Ascending aorta (tissue), 2 donors: ENCODE results near the gene SLC2A4RG. TPM values are rescaled to one million over a fixed set of nuclear protein-coding genes. Genes with fewer than 3 reads are reported as not detected.

Experiments
- DNase-seq, 2 donors: peaks; one replicate each; pipeline ENCODE4 v3.0.0-alpha.2; 2019; ENCODE audit warnings: low spot score in 2 of 2
- H3K27ac ChIP-seq, 2 donors: fragments of 200-600 bp; sonication (generic); one replicate each; pipeline ENCODE4 v1.5.1; 2016 to 2017; ENCODE audit warnings: mild to moderate bottlenecking in 1 of 2
- H3K27me3 ChIP-seq: fragments of 200-600 bp; sonication (generic); one replicate; pipeline ENCODE4 v1.5.1; 2017
- H3K36me3 ChIP-seq, 2 donors: fragments of 200-600 bp; sonication (generic); one replicate each; pipeline ENCODE4 v1.5.1; 2016
- H3K4me1 ChIP-seq, 2 donors: fragments of 200-600 bp; sonication (generic); one replicate each; pipeline ENCODE4 v1.5.1; 2016 to 2017; ENCODE audit warnings: mild to moderate bottlenecking in 1 of 2
- H3K4me3 ChIP-seq, 2 donors: fragments of 200-600 bp; sonication (generic); one replicate each; pipeline ENCODE4 v1.5.1; 2016 to 2017; ENCODE audit warnings: mild to moderate bottlenecking in 1 of 2
- H3K9me3 ChIP-seq, 2 donors: fragments of 200-600 bp; sonication (generic); one replicate each; pipeline ENCODE4 v1.5.1; 2016
- intact Hi-C: fragments of 100-400 bp; cut with DNase I; formaldehyde crosslinking; loops from one replicate; pipeline ENCODE4 v1.15.1; 2023
- total RNA-seq: library from RNA; depleted of rRNA; stranded (reverse); fragments of >200 nt; gene quantifications from one replicate; pipeline ENCODE4 v1.1.0, GENCODE V29; 2016
- TF ChIP-seq, protein P1 (sequence below), 3 experiments: fragments of 200-600 bp in 2 of 3; fragments of 450-650 bp in 1 of 3; sonication (generic) in 2 of 3; IDR thresholded peaks; one replicate each; pipeline ENCODE4 v1.5.1; 2016 to 2019; ENCODE audit warnings: antibody characterized with exemption in 3 of 3, mild to moderate bottlenecking in 1 of 3, moderate library complexity in 1 of 3

Gene SLC2A4RG, protein sequence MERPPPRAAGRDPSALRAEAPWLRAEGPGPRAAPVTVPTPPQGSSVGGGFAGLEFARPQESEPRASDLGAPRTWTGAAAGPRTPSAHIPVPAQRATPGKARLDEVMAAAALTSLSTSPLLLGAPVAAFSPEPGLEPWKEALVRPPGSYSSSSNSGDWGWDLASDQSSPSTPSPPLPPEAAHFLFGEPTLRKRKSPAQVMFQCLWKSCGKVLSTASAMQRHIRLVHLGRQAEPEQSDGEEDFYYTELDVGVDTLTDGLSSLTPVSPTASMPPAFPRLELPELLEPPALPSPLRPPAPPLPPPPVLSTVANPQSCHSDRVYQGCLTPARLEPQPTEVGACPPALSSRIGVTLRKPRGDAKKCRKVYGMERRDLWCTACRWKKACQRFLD
- total RNA-seq: 114 TPM

DNA sequence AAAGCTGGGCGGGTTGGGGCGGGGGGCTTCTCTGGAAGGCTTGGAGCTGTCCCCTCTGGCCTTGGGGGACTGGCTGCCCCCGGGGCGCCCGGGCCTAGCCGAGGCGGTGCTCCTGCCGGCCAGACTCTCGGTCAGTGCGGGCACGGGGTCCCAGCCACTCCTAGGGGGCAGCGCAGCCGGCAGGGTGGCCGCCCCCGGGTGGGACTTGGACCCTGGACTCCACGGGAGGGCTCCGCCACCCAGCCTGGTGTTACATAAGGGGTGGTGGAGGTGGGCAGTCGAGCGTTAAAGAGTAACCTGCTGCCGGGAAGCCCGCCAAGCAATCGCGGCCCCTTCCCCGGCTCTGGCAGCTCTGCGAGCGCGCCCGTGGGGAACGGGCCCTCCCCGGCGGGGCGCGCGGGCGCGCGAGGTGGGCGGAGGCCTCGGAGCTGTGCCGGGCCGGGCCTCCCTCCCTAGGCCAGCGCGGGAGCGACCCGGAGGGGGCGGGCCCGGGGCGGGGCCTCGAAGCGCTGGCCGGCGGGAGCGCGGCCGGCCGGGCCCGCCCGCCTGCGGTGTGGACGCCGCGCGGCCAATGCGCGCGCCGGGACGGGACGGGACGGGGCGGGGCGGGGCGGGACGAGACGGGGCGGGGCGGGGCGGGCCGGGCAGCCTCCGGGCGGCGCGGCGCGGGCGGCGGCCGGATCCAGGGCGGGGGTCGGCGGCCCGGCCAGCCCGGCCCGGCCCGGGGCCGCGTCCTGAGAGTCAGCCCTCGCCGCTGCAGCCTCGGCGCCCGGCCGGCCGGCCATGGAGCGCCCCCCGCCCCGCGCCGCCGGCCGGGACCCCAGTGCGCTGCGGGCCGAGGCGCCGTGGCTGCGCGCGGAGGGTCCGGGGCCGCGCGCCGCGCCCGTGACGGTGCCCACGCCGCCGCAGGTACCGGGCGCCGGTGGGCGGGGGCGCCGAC lies at the start of gene SLC2A4RG:
Gene SLC2A4RG, plus strand, starts transcription at position 647 of the 940 bp plus-strand sequence. Its CDS starts 137 bp downstream, at position 784.
- Histone ChIP-seq H3K4me1 (peaks cover 17 to 21% of the 10 kb centered on the region in 2 donors), H3K36me3 (peaks cover 34 to 46% of the 10 kb centered on the region in 2 donors)
- intact Hi-C loops: loop anchor here (1.0 to 5.0 kb wide), 7 partner anchors 31 to 219 kb away; partner anchors contain the start of genes GMEB2, PPDPF, RTEL1 and ZBTB46

DNA sequence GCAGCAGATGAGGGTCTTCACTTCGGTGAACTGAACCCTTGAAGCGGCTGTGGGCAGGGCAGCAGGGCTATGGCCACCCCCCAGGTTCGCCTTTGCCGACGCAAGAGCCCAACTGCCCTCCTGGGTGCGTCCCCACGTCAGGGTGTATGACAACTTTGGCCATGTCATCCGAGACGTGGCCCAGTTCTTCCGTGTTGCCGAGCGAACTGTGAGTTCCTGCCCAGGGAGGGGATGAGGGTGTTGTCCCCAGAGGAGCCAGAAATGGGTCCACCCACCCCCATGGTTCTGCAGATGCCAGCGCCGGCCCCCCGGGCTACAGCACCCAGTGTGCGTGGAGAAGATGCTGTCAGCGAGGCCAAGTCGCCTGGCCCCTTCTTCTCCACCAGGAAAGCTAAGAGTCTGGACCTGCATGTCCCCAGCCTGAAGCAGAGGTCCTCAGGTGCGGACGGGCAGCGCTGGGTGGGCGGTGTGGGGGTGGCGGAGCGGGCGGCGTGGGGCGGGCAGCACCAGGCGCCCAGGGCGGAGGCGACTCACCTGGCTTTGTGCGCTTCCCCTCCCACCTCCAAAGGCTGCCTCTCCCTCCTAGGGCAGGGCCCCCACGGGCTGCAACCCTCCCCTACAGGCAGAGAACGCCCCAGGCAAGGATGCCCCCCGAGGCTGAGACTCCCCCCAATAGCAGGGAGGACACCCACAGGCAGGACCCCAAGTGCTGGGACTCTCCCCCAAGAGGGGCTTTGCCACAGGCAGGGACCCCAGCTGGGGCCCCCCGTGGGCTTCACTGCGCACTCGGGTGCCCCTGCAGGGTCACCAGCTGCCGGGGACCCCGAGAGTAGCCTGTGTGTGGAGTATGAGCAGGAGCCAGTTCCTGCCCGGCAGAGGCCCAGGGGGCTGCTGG lies 49.3 kb upstream of the SLC2A4RG start:
- Histone ChIP-seq H3K4me1 (peaks cover 0 to 11% of the 10 kb centered on the region in 2 donors), H3K4me3 (no peak overlapping the region), H3K9me3 (no peaks in the 10 kb centered on the region), H3K27ac (peak overlapping the region in 1 of 2 donors; percentile 7), H3K36me3 (peaks cover 8 to 23% of the 10 kb centered on the region in 2 donors), H3K27me3 (no peaks in the 10 kb centered on the region)
- no peak for DNase-seq
- TF ChIP-seq, protein P1, sequence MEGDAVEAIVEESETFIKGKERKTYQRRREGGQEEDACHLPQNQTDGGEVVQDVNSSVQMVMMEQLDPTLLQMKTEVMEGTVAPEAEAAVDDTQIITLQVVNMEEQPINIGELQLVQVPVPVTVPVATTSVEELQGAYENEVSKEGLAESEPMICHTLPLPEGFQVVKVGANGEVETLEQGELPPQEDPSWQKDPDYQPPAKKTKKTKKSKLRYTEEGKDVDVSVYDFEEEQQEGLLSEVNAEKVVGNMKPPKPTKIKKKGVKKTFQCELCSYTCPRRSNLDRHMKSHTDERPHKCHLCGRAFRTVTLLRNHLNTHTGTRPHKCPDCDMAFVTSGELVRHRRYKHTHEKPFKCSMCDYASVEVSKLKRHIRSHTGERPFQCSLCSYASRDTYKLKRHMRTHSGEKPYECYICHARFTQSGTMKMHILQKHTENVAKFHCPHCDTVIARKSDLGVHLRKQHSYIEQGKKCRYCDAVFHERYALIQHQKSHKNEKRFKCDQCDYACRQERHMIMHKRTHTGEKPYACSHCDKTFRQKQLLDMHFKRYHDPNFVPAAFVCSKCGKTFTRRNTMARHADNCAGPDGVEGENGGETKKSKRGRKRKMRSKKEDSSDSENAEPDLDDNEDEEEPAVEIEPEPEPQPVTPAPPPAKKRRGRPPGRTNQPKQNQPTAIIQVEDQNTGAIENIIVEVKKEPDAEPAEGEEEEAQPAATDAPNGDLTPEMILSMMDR (IDR thresholded peaks at IDR 0.05): no peak
- intact Hi-C loops: no loop called here

More for the DNA sequence above, at the start of gene SLC2A4RG:
- no peaks in the 10 kb centered on the region for H3K9me3 ChIP-seq
- TF ChIP-seq, protein P1 (IDR thresholded peaks at IDR 0.05): no peak
- H3K27me3 ChIP-seq: no peaks in the 10 kb centered on the region
- peak within 1 kb of the TSS; percentile 85 to 93 for H3K4me3 ChIP-seq
- DNase-seq: peak in 1 of 2 donors; percentile 86
- H3K27ac ChIP-seq: peak within 1 kb of the TSS; percentile 87 to 96

DNA sequence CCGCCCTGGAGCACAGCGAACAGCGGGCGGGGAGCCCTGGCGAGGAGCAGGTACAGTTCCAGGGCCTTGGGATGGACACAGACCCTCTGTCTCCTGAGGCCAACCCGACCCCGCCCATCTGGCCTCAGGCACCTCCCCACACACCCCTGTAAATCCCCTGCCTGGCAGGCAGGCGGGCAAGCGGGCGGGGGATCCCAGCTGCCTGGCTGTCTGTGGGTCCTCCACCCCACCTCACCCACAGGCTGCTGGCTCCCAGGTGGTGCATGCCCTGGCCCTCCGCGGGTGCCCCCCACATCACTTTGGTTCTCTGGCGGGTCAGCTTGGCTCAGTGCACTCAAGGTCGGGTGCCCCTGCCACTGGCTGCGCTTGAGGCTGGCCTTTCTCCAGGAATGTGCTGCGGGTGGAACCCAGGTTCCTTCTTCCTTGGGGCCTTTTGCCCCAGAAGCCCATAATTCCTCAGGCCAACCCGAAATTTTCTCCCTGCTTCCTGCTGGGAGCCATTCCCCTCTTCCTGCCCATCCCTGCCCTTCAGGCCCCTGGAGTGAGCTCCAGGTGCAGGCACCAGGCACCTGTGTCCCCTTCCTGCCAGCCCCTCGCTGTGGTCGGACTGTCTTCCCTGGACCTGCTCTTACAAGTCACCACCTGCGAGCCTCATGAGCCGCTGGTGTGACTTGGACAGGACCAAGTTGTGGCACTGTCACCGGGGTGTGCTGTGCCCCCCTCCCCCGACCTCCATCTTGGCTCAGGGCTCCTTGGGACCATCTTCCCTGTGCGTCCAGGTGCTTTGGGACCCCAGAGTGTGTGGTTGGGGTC lies 48.5 kb upstream of the SLC2A4RG start:
- TF ChIP-seq, protein P1 (IDR thresholded peaks at IDR 0.05): no peak
- H3K27ac ChIP-seq: peak overlapping the region in 1 of 2 donors; percentile 26
- intact Hi-C loops: no loop called here
- no peak for DNase-seq
- no peaks in the 10 kb centered on the region for H3K9me3 ChIP-seq
- H3K27me3 ChIP-seq: no peaks in the 10 kb centered on the region
- H3K36me3 ChIP-seq: peaks cover 9 to 29% of the 10 kb centered on the region in 2 donors
- no peak overlapping the region for H3K4me3 ChIP-seq
- peaks cover 0 to 4% of the 10 kb centered on the region in 2 donors for H3K4me1 ChIP-seq

DNA sequence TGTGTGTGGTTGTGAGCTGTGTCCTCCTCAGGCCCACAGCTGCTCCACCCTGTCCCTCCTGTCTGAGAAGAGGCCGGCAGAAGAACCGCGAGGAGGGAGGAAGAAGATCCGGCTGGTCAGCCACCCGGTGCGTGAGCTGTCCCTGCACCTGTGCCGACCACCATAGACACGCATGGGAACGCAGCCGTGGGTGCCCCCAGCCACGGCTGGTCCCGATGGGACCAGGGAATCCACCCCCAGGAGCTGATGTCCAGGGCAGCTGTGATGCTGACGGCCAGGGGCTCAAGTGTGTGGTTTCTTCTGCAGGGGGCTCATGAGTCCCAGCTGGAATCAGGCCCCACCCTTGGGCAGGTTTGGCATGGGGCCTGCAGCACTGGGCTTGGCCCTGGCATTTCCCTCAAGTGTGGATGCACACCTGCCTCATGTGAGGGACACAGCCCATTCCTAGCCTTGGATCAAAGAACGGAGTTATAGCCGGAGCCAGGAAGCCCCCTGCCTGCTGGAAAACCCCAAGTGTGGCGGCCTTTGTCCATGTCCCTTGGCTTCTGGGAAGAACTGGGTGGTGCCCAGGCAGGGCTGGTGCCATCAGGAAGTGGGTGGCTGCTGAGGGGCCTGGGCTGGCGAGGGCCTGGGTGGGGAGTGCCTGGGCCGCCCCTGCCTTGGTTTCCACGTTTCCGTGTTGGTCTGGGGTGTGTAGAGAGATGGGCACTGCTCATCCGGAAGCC lies 47.7 kb upstream of the SLC2A4RG start:
- Histone ChIP-seq H3K36me3 (peaks cover 9 to 29% of the 10 kb centered on the region in 2 donors), H3K27me3 (no peaks in the 10 kb centered on the region), H3K4me1 (peaks cover 1 to 4% of the 10 kb centered on the region in 2 donors), H3K4me3 (no peak overlapping the region), H3K9me3 (no peaks in the 10 kb centered on the region), H3K27ac (peak overlapping the region in 1 of 2 donors; percentile 26)
- TF ChIP-seq, protein P1 (IDR thresholded peaks at IDR 0.05): no peak
- DNase-seq: no peak
- intact Hi-C loops: no loop called here
